Ovary (tissue), 9 donors: ENCODE results near the gene CERKL. TPM values are rescaled to one million over a fixed set of nuclear protein-coding genes. Genes with fewer than 3 reads are reported as not detected.

ENCODE experiments used
- DNase-seq, 5 donors: peaks; one replicate each; pipeline ENCODE4 v3.0.0-alpha.2; 2019 to 2020
- H3K27ac ChIP-seq, 2 donors: fragments of 200-600 bp; one replicate each; pipeline versions ENCODE4 v1.5.1 to v1.8.0; 2019 to 2022
- H3K27me3 ChIP-seq: fragments of 200-600 bp; one replicate; pipeline ENCODE4 v1.8.0; 2022
- H3K36me3 ChIP-seq: fragments of 200-600 bp; sonication (generic); one replicate; pipeline ENCODE4 v1.5.1; 2019
- H3K4me1 ChIP-seq: one replicate; pipeline ENCODE4 v1.8.1; 2013; ENCODE audit warnings: mild to moderate bottlenecking, moderate library complexity; ENCODE audit not compliant: insufficient read depth
- H3K4me3 ChIP-seq: fragments of 200-600 bp; sonication (generic); one replicate; pipeline ENCODE4 v1.5.1; 2017
- H3K9me3 ChIP-seq, 2 donors: fragments of 200-600 bp in 1 of 2; sonication (generic) in 1 of 2; one replicate each; pipeline versions ENCODE4 v1.5.1 to v1.8.1; 2013 to 2019; ENCODE audit warnings: mild to moderate bottlenecking in 1 of 2, moderate library complexity in 1 of 2
- CTCF ChIP-seq, 3 donors: fragments of 450-650 bp in 2 of 3; fragments of 200-600 bp in 1 of 3; IDR thresholded peaks; one replicate each; pipeline versions ENCODE4 v1.5.1 to v1.8.0; 2016 to 2022; ENCODE audit warnings: antibody characterized with exemption in 3 of 3, mild to moderate bottlenecking in 1 of 3
- EP300 ChIP-seq: sonication (generic); formaldehyde crosslinking; IDR thresholded peaks from one replicate; pipeline ENCODE4 v1.6.1; 2017; ENCODE audit warnings: antibody characterized with exemption
- POLR2A ChIP-seq: fragments of 450-650 bp; IDR thresholded peaks from one replicate; pipeline ENCODE4 v1.6.1; 2017; ENCODE audit warnings: antibody characterized with exemption, mild to moderate bottlenecking, moderate library complexity
- WGBS, 3 donors: extraction: QIAGEN DNeasy Blood & Tissue Kit in 1 of 3; methylation state at CpG; one replicate each; pipeline versions ENCODE4 v1.1.5 to v1.1.7; 2013 to 2017; 5-methylcytosine and 5-hydroxymethylcytosine counted together
- intact Hi-C, 4 donors: fragments of 100-400 bp; cut with DNase I; formaldehyde crosslinking; loops; one replicate each; pipeline versions ENCODE4 v1.11.0 to v1.15.1; 2022 to 2023
- polyA plus RNA-seq, 2 donors: library from polyadenylated mRNA; stranded (reverse); fragments of 200-250 nt in 1 of 2; fragments of 350-450 nt in 1 of 2; fragmentation: Illumina TruSeq in 1 of 2; extraction: RNeasy Lipid Tissue Mini Kit (QIAGEN cat#74804) in 1 of 2; gene quantifications; one replicate each; pipeline ENCODE4 v1.2.3, GENCODE V29; 2013 to 2014
- total RNA-seq, 7 donors: library from RNA; depleted of rRNA in 2 of 7; stranded (reverse); fragments of >200 nt in 2 of 7; fragmentation: NEBNext Ultra II Directional in 3 of 7; extraction: Animal tissue kit (Norgen Biotek cat#: 25700) in 3 of 7; gene quantifications; one replicate each; pipeline versions ENCODE4 v1.1.0 to v1.2.4, GENCODE V29; 2016 to 2023
- donor health status: DM: no; HTN: no; CAD: no; lungs with moderate emphysema.
- donor health status: DM: no; HTN: no; CAD: no.
- donor health status: Bipolar disorder and iron deficiency.
- donor health status: DM: yes; HTN: yes; CAD: no.
- donor health status: DM: no; HTN: no; CAD: no.
- donor health status: DM: yes; HTN: yes; CAD: no.

The CERKL gene
- total and polyA plus RNA-seq, 9 donors, result 0.11 to 6.5 (median 0.22) TPM; not detected in 2

DNA sequence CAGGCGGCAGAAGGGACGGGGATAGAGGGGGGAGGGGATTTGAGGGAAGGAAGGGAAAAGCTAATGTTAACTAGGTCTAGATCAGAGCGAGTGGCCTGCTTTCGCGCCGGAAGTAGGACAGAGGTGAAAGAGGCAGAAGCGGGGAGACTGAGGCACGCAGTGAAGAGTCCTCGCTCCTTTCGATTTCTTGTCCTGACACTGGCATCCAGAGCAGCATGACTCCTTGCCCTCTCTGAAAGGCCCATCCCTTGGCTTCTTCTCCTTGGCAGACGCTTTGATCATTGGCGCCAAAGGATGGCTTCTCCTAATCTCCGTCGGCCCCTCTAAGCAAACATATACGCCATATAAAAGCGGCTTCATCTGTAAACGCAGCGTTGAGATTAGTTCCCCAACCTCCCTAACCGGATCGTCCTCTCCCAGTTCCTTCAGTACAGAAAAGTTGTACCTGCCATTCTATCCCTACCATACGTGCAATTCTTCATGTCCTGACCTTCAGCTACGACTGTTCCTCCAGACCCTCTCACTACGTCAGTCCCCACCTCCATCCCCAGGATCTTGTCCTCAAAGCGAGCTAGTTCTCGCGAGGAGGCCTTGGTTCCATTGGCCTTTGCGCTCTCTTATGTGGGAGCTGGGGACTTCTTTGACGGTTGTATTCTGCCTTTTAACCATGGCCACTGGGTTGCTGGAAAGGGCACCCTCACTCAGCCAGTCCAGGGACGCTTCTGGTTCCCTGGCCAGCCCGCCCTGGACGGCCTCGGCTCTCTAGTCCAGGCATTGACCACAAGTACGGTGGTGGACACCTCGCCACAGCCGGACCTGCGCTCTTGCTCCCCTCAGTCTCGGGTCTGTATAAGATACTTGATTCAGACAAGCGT lies 24.3 kb upstream of the CERKL start:
- DNase-seq, result no peak
- 3 to 4% (median 3%) methylated on average over 38 of the region's 38 CpGs for whole genome bisulfite sequencing, 3 donors
- no peak overlapping the region for H3K4me3 ChIP-seq
- no peaks in the 10 kb centered on the region for H3K27me3 ChIP-seq
- no peaks in the 10 kb centered on the region for H3K36me3 ChIP-seq
- no peaks in the 10 kb centered on the region for H3K9me3 ChIP-seq
- intact Hi-C loops, result no loop called here
- TF ChIP-seq POLR2A, result no peak
- TF ChIP-seq EP300, result no peak
- no peak for TF ChIP-seq CTCF (IDR thresholded peaks at IDR 0.05)
- no peak overlapping the region for H3K27ac ChIP-seq
- no peaks in the 10 kb centered on the region for H3K4me1 ChIP-seq

- WGBS, 3 donors, result 1 to 2% (median 1%) methylated on average over 44 to 45 of the region's 45 CpGs
- no peak for TF ChIP-seq EP300
- no peak for TF ChIP-seq CTCF (IDR thresholded peaks at IDR 0.05)
- no peak for TF ChIP-seq POLR2A
- Histone ChIP-seq H3K4me3 (no peak within 1 kb of the TSS), H3K9me3 (no peaks in the 10 kb centered on the region), H3K27me3 (no peaks in the 10 kb centered on the region), H3K36me3 (no peaks in the 10 kb centered on the region), H3K27ac (no peak within 1 kb of the TSS), H3K4me1 (no peaks in the 10 kb centered on the region)
- DNase-seq, result no peak
- intact Hi-C loops, result no loop called here
Observed at GRCh38 chr2:181680055-181680936, 23.4 kb upstream of the CERKL start, which contains the start of gene NEUROD1. Gene NEUROD1, minus strand, starts transcription at chr2:181680517. Its CDS starts 1,657 bp downstream, at chr2:181678860.

GRCh38 chr2:181679544-181679979 lies 22.7 kb upstream of the CERKL start:
- no peaks in the 10 kb centered on the region for H3K9me3 ChIP-seq
- H3K27ac ChIP-seq, result no peak overlapping the region
- H3K4me3 ChIP-seq, result no peak overlapping the region
- no peaks in the 10 kb centered on the region for H3K27me3 ChIP-seq
- WGBS, 3 donors, result 2 to 3% (median 3%) methylated on average over 20 of the region's 20 CpGs
- TF ChIP-seq CTCF (IDR thresholded peaks at IDR 0.05) (no peak), POLR2A (no peak), EP300 (no peak)
- H3K36me3 ChIP-seq, result no peaks in the 10 kb centered on the region
- no peak for DNase-seq
- intact Hi-C loops, result no loop called here
- H3K4me1 ChIP-seq, result no peaks in the 10 kb centered on the region

- intact Hi-C loops, result no loop called here
- TF ChIP-seq EP300 (no peak), CTCF (IDR thresholded peaks at IDR 0.05) (no peak), POLR2A (no peak)
- 13 to 15% (median 15%) methylated on average over 18 of the region's 18 CpGs for WGBS, 3 donors
- no peaks in the 10 kb centered on the region for H3K4me1 ChIP-seq
- H3K27ac ChIP-seq, result no peak overlapping the region
- H3K9me3 ChIP-seq, result no peaks in the 10 kb centered on the region
- DNase-seq, result no peak
- no peaks in the 10 kb centered on the region for H3K36me3 ChIP-seq
- H3K27me3 ChIP-seq, result no peaks in the 10 kb centered on the region
- H3K4me3 ChIP-seq, result no peak overlapping the region
Observed at GRCh38 chr2:181678861-181679543, 22.1 kb upstream of the CERKL start.
